Measurements from ENCODE around the gene ITFG1.

GRCh38 chr16:47408491-47408890 is 52.4 kb downstream of the ITFG1 start:
- TF ChIP-seq CTCF (IDR thresholded peaks at IDR 0.05) = no peak
- TF ChIP-seq POLR2AphosphoS5 (IDR thresholded peaks at IDR 0.05) = no peak
- no peak for TF ChIP-seq POLR2A (IDR thresholded peaks at IDR 0.05)
- TF ChIP-seq EP300 (IDR thresholded peaks at IDR 0.05) = no peak

Measured in stomach (tissue), 4 donors.